IMR-90 (cell line): ENCODE measurements around the gene CLN3. TPM values are rescaled to one million over a fixed set of nuclear protein-coding genes. Genes with fewer than 3 reads are reported as not detected.

ENCODE experiments used
- ATAC-seq: fragments of 200-7000 bp; cut with Tn5 transposase; 2 replicates; pipeline ENCODE4 v1.9.1; 2020; ENCODE audit warnings: low read depth, mild to moderate bottlenecking, moderate library complexity
- BruUV-seq: library from RNA; stranded (reverse); fragments of 400-500 nt; replicated peaks from 2 replicates; lab custom pipeline; 2021; lab: Mats Ljungman, UMichigan
- CTCF ChIA-PET: fragments of 300-600 bp; formaldehyde crosslinking; extraction: SDS; loops from one replicate; lab custom pipeline; 2021; ENCODE audit warnings: antibody characterized with exemption; lab: Yijun Ruan, JAX
- POLR2A ChIA-PET: fragments of 300-600 bp; sonication (Branson Sonifier 250); formaldehyde crosslinking; loops from one replicate; lab custom pipeline; 2022; ENCODE audit warnings: antibody characterized with exemption; ENCODE audit not compliant: unreplicated experiment; lab: Charles Lee
- DNase-seq: peaks from one replicate; pipeline ENCODE4 v3.0.0; 2013
- H2AFZ ChIP-seq: replicated peaks from 2 replicates; pipeline ENCODE3; 2013; ENCODE audit warnings: low read length, mild to moderate bottlenecking; ENCODE audit not compliant: poor library complexity
- H2AK5ac ChIP-seq: 2 replicates; pipeline ENCODE4 v1.6.1; 2013; ENCODE audit warnings: low read depth, low read length, inconsistent platforms
- H2AK9ac ChIP-seq: replicated peaks from 2 replicates; pipeline ENCODE3; 2013; ENCODE audit warnings: mild to moderate bottlenecking, low read depth, low read length, moderate library complexity; ENCODE audit not compliant: poor library complexity
- H2BK120ac ChIP-seq: 2 replicates; pipeline ENCODE4 v1.6.1; 2013; ENCODE audit warnings: low read depth, low read length, inconsistent platforms
- H2BK15ac ChIP-seq: 3 replicates; pipeline ENCODE4 v1.6.1; 2013; ENCODE audit warnings: low read depth, low read length, inconsistent platforms
- H2BK20ac ChIP-seq: 2 replicates; pipeline ENCODE4 v1.6.1; 2013; ENCODE audit warnings: low read depth, mild to moderate bottlenecking, inconsistent platforms, low read length, moderate library complexity
- H2BK5ac ChIP-seq: 2 replicates; pipeline ENCODE4 v1.6.1; 2013; ENCODE audit warnings: mild to moderate bottlenecking, low read depth, low read length, inconsistent platforms; ENCODE audit not compliant: poor library complexity, severe bottlenecking
- H3K14ac ChIP-seq: replicated peaks from 2 replicates; pipeline ENCODE4 v1.6.1; 2013; ENCODE audit warnings: low read depth, low read length, inconsistent platforms
- H3K18ac ChIP-seq: 2 replicates; pipeline ENCODE4 v1.6.1; 2013; ENCODE audit warnings: low read depth, low read length, control low read depth
- H3K23ac ChIP-seq: 2 replicates; pipeline ENCODE4 v1.6.1; 2013; ENCODE audit warnings: low read depth, low read length, inconsistent platforms
- H3K27ac ChIP-seq: 2 replicates; pipeline ENCODE4 v1.5.1; 2013; ENCODE audit warnings: mild to moderate bottlenecking, control low read depth, low read length; ENCODE audit not compliant: insufficient read depth
- H3K27me3 ChIP-seq: 2 replicates; pipeline ENCODE4 v1.6.1; 2013; ENCODE audit warnings: low read length; ENCODE audit not compliant: control insufficient read depth, insufficient read depth
- H3K36me3 ChIP-seq: 2 replicates; pipeline ENCODE4 v1.6.1; 2013; ENCODE audit warnings: low read length, mixed read lengths; ENCODE audit not compliant: control insufficient read depth, insufficient read depth
- H3K4ac ChIP-seq: 2 replicates; pipeline ENCODE4 v1.6.1; 2013; ENCODE audit warnings: low read depth, low read length, inconsistent platforms
- H3K4me1 ChIP-seq: 2 replicates; pipeline ENCODE4 v1.6.1; 2013; ENCODE audit warnings: low read length, mixed read lengths; ENCODE audit not compliant: control insufficient read depth, insufficient read depth
- H3K4me2 ChIP-seq: 2 replicates; pipeline ENCODE4 v1.6.1; 2013; ENCODE audit warnings: low read depth, mild to moderate bottlenecking, control low read depth, low read length, moderate library complexity
- H3K4me3 ChIP-seq: 2 replicates; pipeline ENCODE4 v1.5.1; 2013; ENCODE audit warnings: low read depth, mild to moderate bottlenecking, control low read depth, low read length, moderate library complexity; ENCODE audit not compliant: insufficient read depth
- H3K56ac ChIP-seq: 2 replicates; pipeline ENCODE4 v1.6.1; 2013; ENCODE audit warnings: low read length, inconsistent platforms; ENCODE audit not compliant: insufficient read depth; ENCODE audit errors: extremely low read depth
- H3K79me1 ChIP-seq, 2 experiments: 2 replicates each; pipeline ENCODE4 v1.6.1; 2013; ENCODE audit warnings: low read length in 2 of 2, inconsistent platforms in 1 of 2, low read depth in 1 of 2
- H3K9ac ChIP-seq: 2 replicates; pipeline ENCODE4 v1.6.1; 2013; ENCODE audit warnings: low read depth, low read length, control low read depth
- H3K9me1 ChIP-seq: 2 replicates; pipeline ENCODE4 v1.6.1; 2013; ENCODE audit warnings: low read length, inconsistent platforms; ENCODE audit not compliant: insufficient read depth
- H3K9me3 ChIP-seq: 2 replicates; pipeline ENCODE4 v1.6.1; 2013; ENCODE audit warnings: low read length; ENCODE audit not compliant: control insufficient read depth, insufficient read depth
- H4K20me1 ChIP-seq: 2 replicates; pipeline ENCODE4 v1.6.1; 2013; ENCODE audit warnings: low read length, inconsistent platforms; ENCODE audit not compliant: insufficient read depth
- H4K5ac ChIP-seq: 2 replicates; pipeline ENCODE4 v1.6.1; 2013; ENCODE audit warnings: mild to moderate bottlenecking, low read depth, low read length, control low read depth
- H4K8ac ChIP-seq, 2 experiments: 2 replicates each; pipeline ENCODE4 v1.6.1; 2013; ENCODE audit warnings: low read depth in 2 of 2, low read length in 2 of 2, control low read depth in 1 of 2, inconsistent platforms in 1 of 2
- H4K91ac ChIP-seq: 2 replicates; pipeline ENCODE4 v1.6.1; 2013; ENCODE audit warnings: low read depth, low read length, inconsistent platforms; ENCODE audit not compliant: insufficient read depth
- BHLHE40 ChIP-seq: fragments of 150-350 bp; IDR thresholded peaks from 2 replicates; pipeline ENCODE4 v1.6.1; 2016; ENCODE audit warnings: mild to moderate bottlenecking, low read depth, low read length
- FOS ChIP-seq: fragments of 150-350 bp; IDR thresholded peaks from 2 replicates; pipeline ENCODE4 v1.6.1; 2016; ENCODE audit warnings: low read depth, low read length
- MAFK ChIP-seq: IDR thresholded peaks from 2 replicates; pipeline ENCODE4 v1.6.1; 2012; ENCODE audit warnings: low read depth, low read length, improper control_type of control experiment
- MXI1 ChIP-seq: IDR thresholded peaks from 2 replicates; pipeline ENCODE4 v1.6.1; 2012; ENCODE audit warnings: low read depth, mild to moderate bottlenecking, low read length, moderate library complexity, borderline replicate concordance
- NFE2L2 ChIP-seq: fragments of 150-350 bp; IDR thresholded peaks from 2 replicates; pipeline ENCODE4 v1.6.1; 2016; ENCODE audit warnings: low read depth, mild to moderate bottlenecking, low read length
- RAD21 ChIP-seq: IDR thresholded peaks from 2 replicates; pipeline ENCODE4 v1.6.1; 2012; ENCODE audit warnings: low read length, improper control_type of control experiment
- RCOR1 ChIP-seq: IDR thresholded peaks from 2 replicates; pipeline ENCODE4 v1.6.1; 2012; ENCODE audit warnings: mild to moderate bottlenecking, low read length, improper control_type of control experiment; ENCODE audit not compliant: insufficient replicate concordance
- SMC3 ChIP-seq: fragments of 150-350 bp; IDR thresholded peaks from 2 replicates; pipeline ENCODE4 v1.6.1; 2016; ENCODE audit warnings: low read depth, mild to moderate bottlenecking, antibody characterized with exemption, low read length, moderate library complexity
- WGBS, 2 experiments: methylation state at CpG; one replicate each; pipeline versions ENCODE4 v1.1.5 to v1.1.7; 2013; ENCODE audit warnings: missing lambda C conversion rate in 2 of 2; ENCODE audit not compliant: insufficient read length in 1 of 2; ENCODE audit errors: extremely low coverage in 2 of 2; 5-methylcytosine and 5-hydroxymethylcytosine counted together
- dilution Hi-C: fragments of 300-500 bp; cut with HindIII; formaldehyde crosslinking; loops from one replicate; pipeline ENCODE4 v1.14.3; 2018; ENCODE audit warnings: low sequenced_read_pairs; ENCODE audit not compliant: unreplicated experiment
- in situ Hi-C: fragments of 300-500 bp; cut with MboI; formaldehyde crosslinking; loops from 3 replicates; pipeline ENCODE4 v1.14.3; 2019; ENCODE audit warnings: low sequenced_read_pairs, inconsistent platforms, mixed read lengths
- intact Hi-C: fragments of 100-400 bp; cut with micrococcal nuclease; formaldehyde crosslinking; loops from 2 replicates; pipeline ENCODE4 v1.10.0; 2022
- polyA plus RNA-seq, 3 experiments: library from polyadenylated mRNA; depleted of rRNA; stranded (reverse); fragments of >200 nt; gene quantifications; 2 replicates each; pipeline ENCODE4 v1.2.3, GENCODE V29; 2012; ENCODE audit warnings: low replicate concordance in 1 of 3
- total RNA-seq: library from RNA; depleted of rRNA; stranded (reverse); fragments of >200 nt; gene quantifications from 2 replicates; pipeline ENCODE4 v1.2.3, GENCODE V29; 2012
- TF ChIP-seq, protein P1 (sequence below): conservative IDR thresholded peaks from 2 replicates; pipeline ENCODE4 v1.5.1; 2012; ENCODE audit warnings: mild to moderate bottlenecking, low read depth, low read length, improper control_type of control experiment

Gene CLN3
- total and polyA plus RNA-seq, 2 of the 4 experiments (the other 2 are of a cell fraction), result 3.9 to 15.9 TPM

DNA sequence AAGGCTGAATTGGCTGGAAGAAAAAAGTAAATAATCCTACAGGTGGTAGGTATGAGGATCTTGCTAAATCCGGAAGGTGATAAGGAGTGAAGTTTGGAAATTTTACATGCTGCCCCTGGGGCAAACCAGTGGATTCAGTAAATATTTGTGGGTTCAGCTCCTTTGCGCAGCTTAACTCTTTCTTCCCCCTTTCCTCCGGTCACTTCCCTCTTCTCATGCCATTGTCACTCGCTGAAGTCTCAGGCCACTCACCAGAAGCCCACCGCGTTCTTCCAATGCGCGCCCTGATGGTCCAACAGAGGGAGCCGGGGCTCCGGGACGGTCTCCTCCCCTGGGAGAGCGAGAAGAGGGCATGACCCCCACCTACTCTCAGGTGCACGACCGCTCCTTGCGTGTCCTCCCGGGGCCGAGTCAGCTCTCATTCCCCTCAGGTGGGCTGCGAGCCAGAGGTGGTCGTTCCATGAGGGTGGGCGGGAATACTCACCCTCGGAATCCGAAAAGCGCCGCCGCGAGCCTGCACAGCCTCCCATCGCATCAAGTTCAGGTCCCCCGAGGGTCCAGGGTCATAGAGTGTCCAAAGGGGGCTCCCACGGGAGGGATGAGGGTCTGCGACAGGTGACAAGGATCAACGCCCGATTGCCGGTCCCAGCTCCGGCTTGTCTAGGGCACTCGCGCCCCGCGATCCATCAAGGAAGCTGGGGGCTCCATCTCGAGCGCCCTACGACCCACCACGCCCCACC is 474 bp downstream of the CLN3 start:
- H2BK120ac ChIP-seq, result peak overlapping the region; percentile 16; the same call in 1 of the 2 replicates
- DNase-seq (no peak), ATAC-seq (peak; percentile 54)
- H2BK5ac ChIP-seq, result peak overlapping the region; percentile 29
- TF ChIP-seq FOS (no peak), RAD21 (peak; percentile 5; the same call in 1 of the 2 replicates), NFE2L2 (no peak), MAFK (no peak), SMC3 (0 out of 2 replicates have a peak, but pooled peaks have one; percentile 14), BHLHE40 (no peak), MXI1 (no peak), RCOR1 (no peak)
- TF ChIP-seq, protein P1, sequence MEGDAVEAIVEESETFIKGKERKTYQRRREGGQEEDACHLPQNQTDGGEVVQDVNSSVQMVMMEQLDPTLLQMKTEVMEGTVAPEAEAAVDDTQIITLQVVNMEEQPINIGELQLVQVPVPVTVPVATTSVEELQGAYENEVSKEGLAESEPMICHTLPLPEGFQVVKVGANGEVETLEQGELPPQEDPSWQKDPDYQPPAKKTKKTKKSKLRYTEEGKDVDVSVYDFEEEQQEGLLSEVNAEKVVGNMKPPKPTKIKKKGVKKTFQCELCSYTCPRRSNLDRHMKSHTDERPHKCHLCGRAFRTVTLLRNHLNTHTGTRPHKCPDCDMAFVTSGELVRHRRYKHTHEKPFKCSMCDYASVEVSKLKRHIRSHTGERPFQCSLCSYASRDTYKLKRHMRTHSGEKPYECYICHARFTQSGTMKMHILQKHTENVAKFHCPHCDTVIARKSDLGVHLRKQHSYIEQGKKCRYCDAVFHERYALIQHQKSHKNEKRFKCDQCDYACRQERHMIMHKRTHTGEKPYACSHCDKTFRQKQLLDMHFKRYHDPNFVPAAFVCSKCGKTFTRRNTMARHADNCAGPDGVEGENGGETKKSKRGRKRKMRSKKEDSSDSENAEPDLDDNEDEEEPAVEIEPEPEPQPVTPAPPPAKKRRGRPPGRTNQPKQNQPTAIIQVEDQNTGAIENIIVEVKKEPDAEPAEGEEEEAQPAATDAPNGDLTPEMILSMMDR, result peak; percentile 30; the same call in 1 of the 2 replicates
- peaks cover 17% of the 10 kb centered on the region for H3K36me3 ChIP-seq
- peak overlapping the region; percentile 83 for H2AK9ac ChIP-seq
- H2BK20ac ChIP-seq, result 0 out of 2 replicates have a peak overlapping the region, but pooled peaks have one; percentile 8
- peak overlapping the region; percentile 93; the same call in 1 of the 2 replicates for H3K23ac ChIP-seq
- peak overlapping the region; percentile 75 for H3K4ac ChIP-seq
- H3K18ac ChIP-seq, result peak overlapping the region; percentile 49; the same call in 1 of the 2 replicates
- 0 out of 2 replicates have a peak, but pooled peaks cover 2% of the 10 kb centered on the region for H3K9me1 ChIP-seq
- H3K4me3 ChIP-seq, result peak overlapping the region; percentile 97
- H4K20me1 ChIP-seq, result no peaks in the 10 kb centered on the region
- H3K79me1 ChIP-seq, result peaks cover 0 to 13% of the 10 kb centered on the region in 2 experiments; a peak in 3 of 4 replicates
- dilution Hi-C loops (no loop called here), intact Hi-C loops (loop anchor here (5.0 kb wide), 1 partner anchor 46 kb away; the partner anchor contains the start of gene NUPR1), in situ Hi-C loops (no loop called here)
- peak overlapping the region; percentile 47; the same call in 1 of the 2 replicates for H3K56ac ChIP-seq
- peak overlapping the region; percentile 100 for H3K9ac ChIP-seq
- peak overlapping the region; percentile 98 for H2AFZ ChIP-seq
- H4K5ac ChIP-seq, result peak overlapping the region; percentile 82
- peak overlapping the region; percentile 87 for H3K4me2 ChIP-seq
- peak overlapping the region; percentile 71 for H4K91ac ChIP-seq
- peak overlapping the region; percentile 100 for H3K27ac ChIP-seq
- ChIA-PET CTCF (interaction anchor here (0.6 to 0.7 kb wide), 2 partner anchors 13 to 48 kb away, joined by 3 read pairs; no protein-coding TSS in a partner anchor), POLR2A (interaction anchor here (0.6 kb wide), 1 partner anchor 20 kb away, joined by 3 read pairs; no protein-coding TSS in a partner anchor)
- peak overlapping the region; percentile 31; the same call in 1 of the 2 replicates for H2AK5ac ChIP-seq
- WGBS, 2 experiments, result 0% methylated on average over 10 of the region's 42 CpGs; no CpG with 5 or more reads in 1 of the 2 experiments
- H3K9me3 ChIP-seq, result no peaks in the 10 kb centered on the region
- H3K27me3 ChIP-seq, result no peaks in the 10 kb centered on the region; the same call in 1 of the 2 replicates
- BruUV-seq, result no TSS peak
- peak overlapping the region; percentile 87 to 92 for H4K8ac ChIP-seq
- H3K4me1 ChIP-seq, result no peaks in the 10 kb centered on the region
- peak overlapping the region; percentile 18; the same call in 1 of the 3 replicates for H2BK15ac ChIP-seq
- H3K14ac ChIP-seq, result peak overlapping the region; percentile 75
